ENCODE measurements around the gene CACTIN.

Gene CACTIN

DNA sequence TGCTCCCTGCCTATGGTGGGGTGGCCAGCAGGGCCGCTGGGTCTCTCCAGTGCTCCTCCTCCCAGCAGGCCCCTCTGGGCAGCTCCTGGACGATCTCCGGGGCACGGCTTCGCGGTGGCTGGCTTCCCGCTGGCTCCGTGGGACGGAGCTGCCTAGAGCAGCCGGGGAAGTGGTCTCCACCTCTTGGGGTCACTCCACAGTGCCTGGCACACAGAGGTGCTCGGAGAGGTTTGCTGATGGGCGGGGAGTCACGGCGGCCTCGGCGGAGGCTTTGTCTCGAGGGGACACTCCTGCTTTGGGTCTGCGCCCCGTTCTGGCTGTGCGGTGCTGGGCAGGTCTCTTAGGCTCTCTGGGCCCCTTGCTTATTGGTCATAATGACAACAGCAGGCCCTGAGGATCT lies 9.9 kb upstream of the CACTIN start:
- peaks cover 74% of the 10 kb centered on the region for H3K36me3 ChIP-seq
- no peak for DNase-seq
- H3K27ac ChIP-seq: no peak overlapping the region
- TF ChIP-seq, protein P1, sequence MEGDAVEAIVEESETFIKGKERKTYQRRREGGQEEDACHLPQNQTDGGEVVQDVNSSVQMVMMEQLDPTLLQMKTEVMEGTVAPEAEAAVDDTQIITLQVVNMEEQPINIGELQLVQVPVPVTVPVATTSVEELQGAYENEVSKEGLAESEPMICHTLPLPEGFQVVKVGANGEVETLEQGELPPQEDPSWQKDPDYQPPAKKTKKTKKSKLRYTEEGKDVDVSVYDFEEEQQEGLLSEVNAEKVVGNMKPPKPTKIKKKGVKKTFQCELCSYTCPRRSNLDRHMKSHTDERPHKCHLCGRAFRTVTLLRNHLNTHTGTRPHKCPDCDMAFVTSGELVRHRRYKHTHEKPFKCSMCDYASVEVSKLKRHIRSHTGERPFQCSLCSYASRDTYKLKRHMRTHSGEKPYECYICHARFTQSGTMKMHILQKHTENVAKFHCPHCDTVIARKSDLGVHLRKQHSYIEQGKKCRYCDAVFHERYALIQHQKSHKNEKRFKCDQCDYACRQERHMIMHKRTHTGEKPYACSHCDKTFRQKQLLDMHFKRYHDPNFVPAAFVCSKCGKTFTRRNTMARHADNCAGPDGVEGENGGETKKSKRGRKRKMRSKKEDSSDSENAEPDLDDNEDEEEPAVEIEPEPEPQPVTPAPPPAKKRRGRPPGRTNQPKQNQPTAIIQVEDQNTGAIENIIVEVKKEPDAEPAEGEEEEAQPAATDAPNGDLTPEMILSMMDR (IDR thresholded peaks at IDR 0.05; ENCODE audit: low read depth, low read length): no peak
- H3K27me3 ChIP-seq (ENCODE audit: insufficient read depth, low read depth, severe bottlenecking): no peaks in the 10 kb centered on the region
- H3K4me3 ChIP-seq (ENCODE audit: low read depth, low read length): no peak overlapping the region
- no peaks in the 10 kb centered on the region for H3K9me3 ChIP-seq (ENCODE audit: severe bottlenecking)

DNA sequence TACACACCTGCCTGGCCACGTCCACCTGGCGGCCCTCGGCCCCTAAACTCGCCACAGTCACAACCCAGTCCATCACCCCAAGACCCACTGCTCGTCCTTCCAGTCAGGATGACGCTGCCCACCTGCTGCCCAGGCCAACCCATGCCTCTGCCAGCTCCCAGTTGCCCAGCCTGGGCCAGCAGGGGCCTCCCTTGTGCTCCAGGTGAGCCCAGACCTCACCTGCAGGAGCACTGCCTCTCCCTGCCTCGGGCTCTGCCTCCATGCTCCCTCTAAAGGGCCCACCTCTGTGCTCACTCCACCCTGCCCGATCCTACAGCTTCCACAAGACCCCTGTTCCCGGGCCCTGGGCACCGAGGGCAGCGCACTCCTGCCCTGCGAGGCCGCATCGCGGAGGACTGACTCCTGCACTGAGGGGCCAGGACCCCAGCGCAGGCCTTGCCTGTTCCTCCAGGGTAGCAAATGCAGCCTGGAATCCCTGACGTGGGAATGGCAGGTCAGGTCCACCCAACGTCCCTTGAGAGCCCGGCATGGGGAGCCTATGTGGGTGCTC lies 8.0 kb upstream of the CACTIN start:
- TF ChIP-seq, protein P1 (IDR thresholded peaks at IDR 0.05; ENCODE audit: low read depth, low read length): no peak
- Histone ChIP-seq H3K9me3 (ENCODE audit: severe bottlenecking) (no peaks in the 10 kb centered on the region), H3K4me3 (ENCODE audit: low read depth, low read length) (no peak overlapping the region), H3K27ac (no peak overlapping the region), H3K36me3 (peaks cover 67% of the 10 kb centered on the region), H3K27me3 (ENCODE audit: insufficient read depth, low read depth, severe bottlenecking) (no peaks in the 10 kb centered on the region)
- DNase-seq: no peak

DNA sequence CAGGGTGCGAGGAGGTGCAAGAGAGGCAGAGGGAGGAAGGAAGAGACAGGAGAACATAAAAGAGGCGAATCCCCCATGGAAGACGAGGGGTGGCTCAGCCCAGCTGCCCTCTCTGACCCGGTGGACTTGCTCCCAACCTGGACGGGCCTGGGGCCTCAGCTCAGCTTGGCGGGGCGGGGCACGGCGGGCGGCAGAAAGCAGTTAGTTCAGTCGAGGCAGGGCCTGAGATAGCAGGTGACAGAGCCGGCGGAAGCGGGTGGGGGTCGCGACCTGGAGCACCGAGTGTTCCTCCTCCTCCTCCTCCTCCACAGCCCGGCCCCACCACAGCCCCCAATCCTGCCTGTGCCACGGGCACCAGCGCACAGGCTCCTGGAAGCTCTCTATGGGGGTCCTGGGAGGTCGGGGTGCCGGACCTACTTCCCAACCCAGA lies 7.0 kb upstream of the CACTIN start:
- DNase-seq: no peak
- H3K9me3 ChIP-seq (ENCODE audit: severe bottlenecking): no peaks in the 10 kb centered on the region
- no peaks in the 10 kb centered on the region for H3K27me3 ChIP-seq (ENCODE audit: insufficient read depth, low read depth, severe bottlenecking)
- no peak overlapping the region for H3K4me3 ChIP-seq (ENCODE audit: low read depth, low read length)
- no peak overlapping the region for H3K27ac ChIP-seq
- peaks cover 57% of the 10 kb centered on the region for H3K36me3 ChIP-seq
- TF ChIP-seq, protein P1 (IDR thresholded peaks at IDR 0.05; ENCODE audit: low read depth, low read length): no peak

DNA sequence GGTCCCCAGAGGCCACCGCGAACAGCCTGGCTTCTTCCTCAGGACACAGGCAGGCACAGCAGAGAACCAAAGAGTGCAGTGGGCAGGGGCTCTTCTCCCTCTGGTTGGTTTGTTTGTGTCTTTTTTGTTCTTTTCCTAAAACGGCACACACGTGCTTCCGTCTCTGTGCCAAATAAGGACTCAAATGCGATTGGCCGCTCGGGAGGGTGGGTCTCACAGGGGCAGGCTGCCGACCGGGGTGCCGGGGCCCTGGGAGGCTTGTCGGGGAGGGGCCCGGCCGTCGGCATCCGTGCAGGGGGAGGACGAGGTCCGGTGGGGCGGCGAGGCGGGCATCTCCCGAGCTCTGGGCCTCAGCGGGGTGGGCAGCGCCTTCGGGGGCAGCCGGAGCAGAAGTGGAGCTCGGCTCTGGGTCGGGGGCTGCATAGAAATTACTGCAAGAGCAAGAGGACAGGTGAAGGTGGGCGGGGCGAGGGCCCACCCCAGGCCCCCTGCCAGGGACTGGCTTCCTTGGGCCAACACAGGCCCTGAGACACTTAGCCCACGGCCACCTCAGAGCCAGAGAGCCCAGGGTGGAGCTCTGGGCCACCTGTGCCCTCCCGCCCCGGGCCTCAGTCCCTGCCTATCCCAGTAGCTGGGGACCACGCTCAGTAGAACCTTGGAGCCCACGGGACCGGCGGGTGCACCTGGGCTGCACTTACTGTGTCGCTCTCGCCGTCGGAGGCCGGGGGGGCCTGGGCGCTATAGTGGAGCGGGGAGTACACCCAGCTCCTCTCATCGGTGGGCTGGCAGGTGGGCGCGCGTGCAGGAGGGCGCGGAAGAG lies 6.4 kb upstream of the CACTIN start:
- peaks cover 51% of the 10 kb centered on the region for H3K36me3 ChIP-seq
- no peak overlapping the region for H3K27ac ChIP-seq
- no peak for DNase-seq
- H3K4me3 ChIP-seq (ENCODE audit: low read depth, low read length): no peak overlapping the region
- no peaks in the 10 kb centered on the region for H3K9me3 ChIP-seq (ENCODE audit: severe bottlenecking)
- H3K27me3 ChIP-seq (ENCODE audit: insufficient read depth, low read depth, severe bottlenecking): no peaks in the 10 kb centered on the region
- TF ChIP-seq, protein P1 (IDR thresholded peaks at IDR 0.05; ENCODE audit: low read depth, low read length): no peak

DNA sequence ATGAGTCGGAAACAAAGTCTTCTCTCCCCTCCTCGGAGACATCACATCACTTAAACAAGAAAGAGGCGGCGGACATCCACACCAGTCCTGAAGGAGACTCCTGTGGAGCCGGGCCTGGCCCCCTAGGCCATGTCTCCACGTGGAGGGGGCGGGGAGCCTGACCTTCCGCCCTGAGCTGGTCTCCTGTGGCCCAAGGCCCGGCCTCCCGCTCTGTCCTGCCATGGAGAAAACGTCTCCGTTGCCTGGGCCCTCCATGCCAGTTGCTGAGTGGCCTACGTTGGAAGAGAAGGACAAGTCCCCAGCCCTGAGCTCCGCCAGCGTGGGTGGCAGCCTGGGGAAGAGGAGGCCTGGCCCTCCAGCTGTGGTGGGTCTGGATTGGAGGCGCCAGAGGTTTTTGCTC lies 5.5 kb upstream of the CACTIN start:
- no peaks in the 10 kb centered on the region for H3K9me3 ChIP-seq (ENCODE audit: severe bottlenecking)
- peaks cover 46% of the 10 kb centered on the region for H3K36me3 ChIP-seq
- H3K27me3 ChIP-seq (ENCODE audit: insufficient read depth, low read depth, severe bottlenecking): no peaks in the 10 kb centered on the region
- H3K4me3 ChIP-seq (ENCODE audit: low read depth, low read length): no peak overlapping the region
- TF ChIP-seq, protein P1 (IDR thresholded peaks at IDR 0.05; ENCODE audit: low read depth, low read length): no peak
- DNase-seq: no peak
- no peak overlapping the region for H3K27ac ChIP-seq
